Measurements from ENCODE around the gene SPTAN1. TPM values are rescaled to one million over a fixed set of nuclear protein-coding genes. Genes with fewer than 3 reads are reported as not detected.
"Not testable (repeated sequence)": the region's sequence is repeated elsewhere in the genome, so short reads cannot be mapped to it uniquely, and the experiment has no call there.

SPTAN1 gene
- 100 to 1,000 TPM; 338 to 383 TPM for total RNA-seq

DNA sequence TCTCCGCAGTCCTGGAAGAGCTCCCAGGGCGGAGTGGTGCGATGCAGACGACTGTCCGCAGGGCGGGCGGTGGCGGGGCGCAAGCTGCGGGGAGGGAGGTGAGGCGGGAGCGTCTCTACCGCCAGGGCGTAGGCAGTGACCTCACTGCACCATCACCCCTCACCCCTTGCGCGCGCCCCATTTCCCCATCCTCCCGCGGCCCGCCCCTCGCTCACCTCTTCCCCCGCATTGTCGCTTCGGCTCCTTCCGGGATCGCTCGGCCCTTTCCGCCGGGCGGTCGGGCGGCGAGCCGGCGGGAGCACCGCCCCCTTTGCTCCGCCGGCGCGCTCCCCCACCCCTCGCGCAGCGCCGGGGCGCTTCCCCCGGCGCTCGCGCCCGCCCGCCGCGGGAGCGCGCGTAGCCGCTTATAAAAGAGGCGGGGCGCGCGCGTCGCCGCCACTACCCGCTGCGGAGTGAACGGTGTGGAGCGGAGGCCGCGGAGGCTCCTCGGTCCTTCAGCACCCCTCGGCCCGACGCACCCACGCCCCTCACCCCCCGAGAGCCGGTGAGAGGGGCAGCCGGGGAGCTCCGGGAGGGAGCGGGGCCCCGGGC is at the start of gene SPTAN1:
Gene SPTAN1, plus strand, starts transcription at position 435 of the 591 bp plus-strand sequence. CDS start 14,154 bp downstream, outside the sequence.
- ChIA-PET CTCF (interaction anchor here (0.5 to 1.2 kb wide), 6 partner anchors 9 to 297 kb away, joined by 3 to 4 read pairs (median 3); no protein-coding TSS in a partner anchor), POLR2A (interaction anchor here (0.7 to 1.0 kb wide), 3 partner anchors 48 to 359 kb away, joined by 3 read pairs; partner anchors contain the start of gene ZDHHC12)
- Mint-ChIP-seq H3K27me3 (no peaks in the 10 kb centered on the region), H3K4me1 (peaks cover 37% of the 10 kb centered on the region), H3K4me3 (peak within 1 kb of the TSS; percentile 92), H3K36me3 (ENCODE audit: low read depth) (peaks cover 6% of the 10 kb centered on the region), H3K27ac (peak within 1 kb of the TSS; percentile 97), H3K9me3 (no peaks in the 10 kb centered on the region)
- DNase-seq = peak; percentile 96

DNA sequence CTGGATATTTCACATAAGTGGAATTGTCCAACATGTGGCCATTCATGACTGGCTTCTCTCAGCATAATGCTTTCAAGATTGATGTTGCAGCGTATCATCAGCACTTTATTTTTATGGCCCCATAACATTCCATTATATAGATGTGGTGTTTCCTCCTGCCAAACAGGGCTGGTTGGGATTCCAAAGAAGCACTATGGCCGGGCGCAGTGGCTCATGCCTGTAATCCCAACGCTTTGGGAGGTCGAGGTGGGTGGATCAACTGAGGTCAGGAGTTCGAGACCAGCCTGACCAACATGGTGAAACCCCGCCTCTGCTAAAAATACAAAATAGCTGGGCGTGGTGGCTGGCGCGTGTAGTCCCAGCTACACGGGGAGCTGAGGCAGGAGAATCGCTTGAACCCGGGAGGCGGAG is 49.0 kb upstream of the SPTAN1 start:
- H3K27ac Mint-ChIP-seq = peak overlapping the region; percentile 99
- not testable (repeated sequence) for H3K9me3 Mint-ChIP-seq, H3K27me3 Mint-ChIP-seq, DNase-seq
- peak overlapping the region; percentile 99 for H3K4me3 Mint-ChIP-seq
- ChIA-PET POLR2A (interaction anchor here (0.7 kb wide), 1 partner anchor 49 kb away, joined by 3 read pairs; no protein-coding TSS in a partner anchor), CTCF (interaction anchor here (0.5 kb wide), 1 partner anchor 26 kb away, joined by 3 read pairs; no protein-coding TSS in a partner anchor)
- H3K4me1 Mint-ChIP-seq = peaks cover 22% of the 10 kb centered on the region
- peaks cover 20% of the 10 kb centered on the region for H3K36me3 Mint-ChIP-seq (ENCODE audit: low read depth)

DNA sequence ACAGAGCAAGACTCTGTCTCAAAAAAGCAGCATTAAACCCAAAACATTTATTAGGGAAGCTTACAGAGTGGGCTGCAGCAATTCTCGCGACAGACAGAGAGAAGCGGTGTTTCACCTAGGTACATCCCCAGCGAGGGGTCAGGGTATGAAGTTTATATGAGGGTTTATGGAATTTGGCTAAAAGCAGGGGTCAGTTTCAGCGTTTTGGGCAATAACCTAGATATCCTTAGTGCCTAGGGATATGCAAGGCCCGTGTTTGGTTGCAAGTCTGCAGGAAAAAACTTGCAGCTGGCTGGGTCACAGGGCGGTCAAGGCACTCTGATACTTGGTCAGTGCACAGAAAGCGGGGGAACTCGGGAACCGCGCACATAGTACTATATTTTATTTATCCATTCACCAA is 48.5 kb upstream of the SPTAN1 start:
- POLR2A ChIA-PET = interaction anchor here (0.7 kb wide), 1 partner anchor 49 kb away, joined by 3 read pairs; no protein-coding TSS in a partner anchor
- peaks cover 26% of the 10 kb centered on the region for H3K4me1 Mint-ChIP-seq

DNA sequence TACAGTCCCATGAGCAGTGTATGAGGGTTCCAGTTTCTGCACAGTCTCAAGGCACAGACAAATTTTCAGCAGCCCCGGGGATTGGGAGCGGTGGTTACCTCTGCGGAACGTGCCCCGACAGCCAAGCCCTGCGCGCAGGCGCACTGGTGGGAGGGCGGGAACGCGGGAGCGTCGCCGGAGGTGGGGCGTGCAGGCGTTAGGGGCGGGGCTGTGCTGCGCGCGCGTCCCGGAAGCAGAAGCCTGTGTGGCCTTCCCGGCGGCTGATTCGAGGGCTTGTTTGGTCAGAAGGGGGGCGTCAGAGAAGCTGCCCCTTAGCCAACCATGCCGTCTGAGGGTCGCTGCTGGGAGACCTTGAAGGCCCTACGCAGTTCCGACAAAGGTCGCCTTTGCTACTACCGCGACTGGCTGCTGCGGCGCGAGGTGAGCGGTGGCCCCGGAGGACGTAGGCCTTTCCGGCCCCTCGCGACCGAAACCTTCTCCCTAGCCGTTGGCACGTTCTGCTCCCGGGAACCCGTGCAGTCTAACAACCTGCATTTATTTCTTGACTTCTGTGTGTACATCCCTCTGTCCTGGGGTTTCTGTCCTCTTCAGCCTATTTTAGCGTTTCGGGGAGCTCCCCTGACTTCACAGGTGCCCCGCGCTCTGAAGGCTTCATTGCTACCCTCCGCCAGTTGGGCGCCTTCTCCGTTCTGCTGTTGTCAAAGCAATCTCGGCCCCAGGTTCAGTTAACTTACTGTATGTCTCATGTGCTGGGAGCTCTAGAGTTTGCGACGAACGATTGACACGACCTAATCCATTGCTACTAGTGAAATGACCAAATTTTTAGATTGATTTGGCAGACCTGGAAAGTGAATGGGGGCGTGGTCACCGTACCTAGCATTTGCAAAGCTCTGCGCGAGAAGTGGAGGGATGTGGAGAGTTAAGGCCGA is 47.6 kb upstream of the SPTAN1 start, which contains the start of gene GLE1:
Gene GLE1, plus strand, starts transcription at position 235 of the 929 bp plus-strand sequence. Its CDS starts 87 bp downstream, at position 322.
- ChIA-PET POLR2A (interaction anchor here (0.7 to 1.1 kb wide), 2 partner anchors 46 to 412 kb away, joined by 3 read pairs; no protein-coding TSS in a partner anchor), CTCF (interaction anchor here (0.5 to 1.2 kb wide), 3 partner anchors 10 to 1157 kb away, joined by 3 read pairs; no protein-coding TSS in a partner anchor)
- Mint-ChIP-seq H3K27me3 (no peaks in the 10 kb centered on the region), H3K36me3 (ENCODE audit: low read depth) (peaks cover 27% of the 10 kb centered on the region), H3K4me3 (peak within 1 kb of the TSS; percentile 99), H3K4me1 (peaks cover 31% of the 10 kb centered on the region), H3K27ac (peak within 1 kb of the TSS; percentile 99), H3K9me3 (no peaks in the 10 kb centered on the region)
- DNase-seq = peak; percentile 97

More for the DNA sequence above, 48.5 kb upstream of the SPTAN1 start:
- peaks cover 24% of the 10 kb centered on the region for H3K36me3 Mint-ChIP-seq (ENCODE audit: low read depth)
- H3K9me3 Mint-ChIP-seq = no peaks in the 10 kb centered on the region
- no peaks in the 10 kb centered on the region for H3K27me3 Mint-ChIP-seq
- peak overlapping the region; percentile 99 for H3K27ac Mint-ChIP-seq
- CTCF ChIA-PET = interaction anchor here (0.5 kb wide), 1 partner anchor 27 kb away, joined by 3 read pairs; no protein-coding TSS in a partner anchor
- no peak for DNase-seq
- peak overlapping the region; percentile 99 for H3K4me3 Mint-ChIP-seq

DNA sequence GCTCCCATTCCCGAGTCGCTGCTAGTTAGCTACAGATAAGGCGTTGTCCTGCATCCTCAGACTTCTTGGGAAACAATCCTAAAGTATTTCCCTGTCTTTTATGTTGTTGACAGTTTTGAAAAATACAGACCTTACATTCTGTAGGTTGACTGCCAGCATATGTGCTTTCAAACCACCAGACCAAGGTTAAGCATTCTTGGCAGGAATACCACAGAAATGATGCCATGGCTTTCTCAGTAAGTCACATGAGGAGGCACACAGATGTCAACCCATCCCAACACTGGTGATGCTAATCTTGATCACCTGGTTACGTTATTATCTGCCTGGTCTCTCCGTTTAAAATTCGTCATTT is 47.0 kb upstream of the SPTAN1 start:
- peaks cover 28% of the 10 kb centered on the region for H3K36me3 Mint-ChIP-seq (ENCODE audit: low read depth)
- ChIA-PET CTCF (interaction anchor here (0.5 to 1.2 kb wide), 3 partner anchors 10 to 1156 kb away, joined by 3 read pairs; no protein-coding TSS in a partner anchor), POLR2A (interaction anchor here (1.1 kb wide), 1 partner anchor 45 kb away, joined by 3 read pairs; no protein-coding TSS in a partner anchor)
- H3K27ac Mint-ChIP-seq = peak overlapping the region; percentile 99
- peaks cover 31% of the 10 kb centered on the region for H3K4me1 Mint-ChIP-seq
- DNase-seq = no peak
- no peaks in the 10 kb centered on the region for H3K9me3 Mint-ChIP-seq
- no peaks in the 10 kb centered on the region for H3K27me3 Mint-ChIP-seq
- H3K4me3 Mint-ChIP-seq = peak overlapping the region; percentile 99

DNA sequence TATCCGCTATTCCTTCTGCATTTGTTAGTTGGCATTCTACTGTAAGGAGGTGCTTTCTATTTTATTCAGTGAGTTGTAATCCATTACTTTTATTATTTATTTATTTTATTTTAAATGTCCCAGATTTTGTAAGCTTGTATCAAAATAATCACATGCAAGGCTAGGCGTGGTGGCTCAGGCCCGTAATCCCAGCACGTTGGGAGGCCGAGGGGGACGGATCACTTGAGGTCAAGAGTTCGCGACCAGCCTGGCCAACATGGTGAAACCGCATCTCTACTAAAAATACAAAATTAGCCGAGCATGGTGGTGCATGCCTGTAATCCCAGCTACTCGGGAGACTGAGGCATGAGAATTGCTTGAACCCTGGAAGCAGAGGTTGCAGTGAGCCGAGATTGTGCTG is 46.5 kb upstream of the SPTAN1 start:
- H3K27ac Mint-ChIP-seq, DNase-seq, H3K9me3 Mint-ChIP-seq, H3K27me3 Mint-ChIP-seq, POLR2A ChIA-PET: not testable (repeated sequence)
- Mint-ChIP-seq H3K4me3 (peak overlapping the region; percentile 99), H3K4me1 (peaks cover 31% of the 10 kb centered on the region), H3K36me3 (ENCODE audit: low read depth) (peaks cover 23% of the 10 kb centered on the region)
- CTCF ChIA-PET = interaction anchor here (0.6 to 1.3 kb wide), 4 partner anchors 9 to 71 kb away, joined by 3 to 4 read pairs (median 3); no protein-coding TSS in a partner anchor

DNA sequence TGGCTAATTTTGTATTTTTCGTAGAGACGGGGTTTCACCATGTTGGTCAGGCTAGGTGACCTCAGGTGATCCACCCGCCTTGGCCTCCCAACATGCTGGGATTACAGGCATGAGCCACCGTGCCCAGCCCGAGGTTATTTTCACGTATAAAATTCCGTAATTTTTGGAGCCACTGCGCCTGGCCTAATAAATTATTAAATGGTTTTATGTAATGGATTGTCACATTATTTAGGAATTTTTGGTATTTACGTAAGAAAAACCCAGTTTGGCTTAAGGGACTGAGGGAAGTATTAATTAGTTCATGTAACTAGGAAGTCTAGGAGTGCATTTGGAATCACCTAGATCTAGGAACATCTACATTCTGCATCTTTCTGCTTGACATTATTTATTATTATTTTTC is 39.6 kb upstream of the SPTAN1 start:
- Mint-ChIP-seq H3K27me3 (no peaks in the 10 kb centered on the region), H3K9me3 (no peaks in the 10 kb centered on the region), H3K4me1 (peaks cover 19% of the 10 kb centered on the region), H3K36me3 (ENCODE audit: low read depth) (peaks cover 55% of the 10 kb centered on the region), H3K27ac (no peak overlapping the region), H3K4me3 (no peak overlapping the region)
- POLR2A ChIA-PET = no interaction called here
- CTCF ChIA-PET = interaction anchor here (1.3 to 1.4 kb wide), 2 partner anchors 17 to 47 kb away, joined by 3 read pairs; no protein-coding TSS in a partner anchor
- no peak for DNase-seq

DNA sequence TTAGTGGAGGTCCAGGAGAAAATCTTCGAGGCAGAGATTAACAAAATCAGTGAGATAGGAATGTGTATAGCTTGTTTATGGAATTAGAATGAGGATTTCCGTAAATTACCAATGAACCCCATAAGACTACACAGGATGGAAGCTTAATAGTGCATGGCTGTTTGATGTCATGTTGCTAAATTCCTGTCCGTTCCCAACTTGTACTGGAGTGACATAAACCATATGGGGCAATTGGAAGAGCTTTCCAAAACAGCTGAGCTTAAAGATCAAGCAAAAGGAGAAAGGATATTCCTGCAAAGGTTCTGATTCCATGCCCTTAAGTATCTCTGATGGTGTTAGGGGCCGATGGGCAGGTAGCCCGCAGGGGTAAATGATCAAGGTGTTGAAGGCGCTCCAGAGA is 30.4 kb upstream of the SPTAN1 start:
- H3K4me3 Mint-ChIP-seq = no peak overlapping the region
- peaks cover 7% of the 10 kb centered on the region for H3K9me3 Mint-ChIP-seq
- no peaks in the 10 kb centered on the region for H3K27me3 Mint-ChIP-seq
- CTCF ChIA-PET = interaction anchor here (1.1 to 1.6 kb wide), 2 partner anchors 154 to 297 kb away, joined by 3 to 6 read pairs; partner anchors contain the start of gene ENDOG
- DNase-seq = no peak
- no peak overlapping the region for H3K27ac Mint-ChIP-seq
- H3K4me1 Mint-ChIP-seq = peaks cover 2% of the 10 kb centered on the region
- peaks cover 59% of the 10 kb centered on the region for H3K36me3 Mint-ChIP-seq (ENCODE audit: low read depth)
- POLR2A ChIA-PET = no interaction called here

DNA sequence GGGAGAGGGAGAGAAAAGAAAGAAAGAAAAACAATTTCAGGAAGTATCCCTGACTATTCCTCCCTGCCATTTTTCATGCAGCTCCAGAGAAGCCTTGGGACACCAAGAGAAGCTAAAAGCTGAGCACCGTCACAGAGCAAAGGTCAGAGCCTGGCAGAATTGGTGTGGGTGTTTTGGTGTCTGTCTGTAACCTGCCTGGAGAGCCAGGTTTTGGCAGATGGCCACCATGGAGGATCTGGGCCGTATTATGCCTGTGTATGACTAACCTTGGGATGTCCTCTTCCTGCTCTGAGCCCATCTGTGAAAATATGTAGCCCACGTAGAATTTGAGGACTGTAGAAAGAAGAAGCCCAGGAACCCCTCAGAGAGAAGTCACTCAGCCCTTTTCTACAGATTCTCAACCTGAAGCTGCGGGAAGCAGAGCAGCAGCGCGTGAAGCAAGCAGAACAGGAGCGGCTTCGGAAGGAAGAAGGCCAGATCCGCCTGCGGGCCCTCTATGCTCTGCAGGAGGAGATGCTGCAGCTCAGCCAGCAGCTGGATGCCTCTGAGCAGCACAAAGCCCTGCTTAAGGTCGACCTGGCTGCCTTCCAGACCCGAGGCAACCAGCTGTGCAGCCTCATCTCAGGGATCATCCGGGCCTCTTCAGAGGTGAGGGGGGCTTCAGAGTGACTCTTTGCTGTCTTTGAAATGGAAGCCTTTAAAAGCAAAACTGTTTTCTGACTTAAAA is 29.0 kb upstream of the SPTAN1 start:
- peaks cover 7% of the 10 kb centered on the region for H3K9me3 Mint-ChIP-seq
- no peaks in the 10 kb centered on the region for H3K4me1 Mint-ChIP-seq
- ChIA-PET POLR2A (no interaction called here), CTCF (interaction anchor here (1.1 to 1.6 kb wide), 2 partner anchors 27 to 295 kb away, joined by 3 read pairs; partner anchors contain the start of gene ENDOG)
- no peak for DNase-seq
- no peak overlapping the region for H3K4me3 Mint-ChIP-seq
- H3K27ac Mint-ChIP-seq = no peak overlapping the region
- no peaks in the 10 kb centered on the region for H3K27me3 Mint-ChIP-seq
- H3K36me3 Mint-ChIP-seq (ENCODE audit: low read depth) = peaks cover 49% of the 10 kb centered on the region

DNA sequence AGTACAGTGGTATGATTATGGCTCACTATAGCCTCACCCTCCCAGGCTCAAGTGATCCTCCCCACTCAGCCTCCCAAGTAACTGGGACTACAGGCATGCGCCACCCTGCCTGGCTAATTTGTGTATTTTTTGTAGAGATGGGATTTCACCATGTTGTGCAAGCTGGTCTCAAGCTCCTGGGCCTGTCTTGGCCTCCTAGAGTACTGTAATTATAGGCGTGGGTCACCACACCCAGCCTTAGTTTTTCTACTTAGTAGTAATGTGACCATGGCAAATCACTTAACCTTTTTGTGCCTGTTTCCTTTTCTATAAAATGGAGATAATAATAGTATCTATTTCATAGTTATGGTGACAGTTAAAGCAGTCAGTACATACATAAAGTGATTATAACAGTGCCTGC is 25.7 kb upstream of the SPTAN1 start:
- Mint-ChIP-seq H3K27me3 (no peaks in the 10 kb centered on the region), H3K27ac (no peak overlapping the region), H3K9me3 (no peaks in the 10 kb centered on the region), H3K4me1 (no peaks in the 10 kb centered on the region), H3K4me3 (no peak overlapping the region), H3K36me3 (ENCODE audit: low read depth) (peaks cover 37% of the 10 kb centered on the region)
- ChIA-PET POLR2A (no interaction called here), CTCF (interaction anchor here (0.9 kb wide), 1 partner anchor 20 kb away, joined by 3 read pairs; no protein-coding TSS in a partner anchor)
- DNase-seq = no peak

DNA sequence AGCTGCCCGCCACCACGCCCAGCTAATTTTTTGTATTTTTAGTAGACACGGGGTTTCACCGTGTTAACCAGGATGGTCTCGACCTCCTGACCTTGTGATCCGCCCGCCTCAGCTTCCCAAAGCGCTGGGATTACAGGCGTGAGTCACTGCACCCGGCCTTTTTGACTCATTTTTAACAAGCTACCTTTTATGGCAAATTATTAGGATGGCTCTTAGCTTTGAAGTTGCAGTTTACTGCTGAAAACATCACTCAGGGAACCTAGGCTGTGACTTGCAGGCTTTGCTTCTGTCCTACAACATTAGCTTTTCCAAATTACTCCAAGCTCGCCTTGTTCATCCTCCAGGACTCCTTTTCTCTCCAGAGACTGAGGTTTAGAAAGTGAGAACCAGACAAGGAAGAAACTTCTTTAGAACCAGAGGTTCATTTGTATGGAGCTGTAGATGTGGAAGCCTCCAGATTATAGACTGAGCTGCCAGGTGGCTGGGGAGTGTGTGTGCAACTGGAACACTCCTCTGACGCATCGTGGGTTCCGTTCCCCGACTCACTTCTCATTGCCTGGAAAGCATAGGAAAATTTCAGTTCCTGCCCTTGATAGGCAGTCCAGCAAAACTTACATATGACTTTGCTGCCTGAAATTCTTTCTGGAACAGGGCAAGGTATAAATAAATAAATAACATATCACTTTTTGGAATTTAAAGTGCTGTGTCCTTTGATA is 23.8 kb upstream of the SPTAN1 start:
- H3K36me3 Mint-ChIP-seq (ENCODE audit: low read depth) = peaks cover 31% of the 10 kb centered on the region
- H3K4me3 Mint-ChIP-seq = no peak overlapping the region
- DNase-seq = no peak
- no peaks in the 10 kb centered on the region for H3K9me3 Mint-ChIP-seq
- CTCF ChIA-PET = interaction anchor here (0.5 to 1.6 kb wide), 8 partner anchors 10 to 549 kb away, joined by 3 to 4 read pairs (median 3); no protein-coding TSS in a partner anchor
- H3K27me3 Mint-ChIP-seq = no peaks in the 10 kb centered on the region
- no peak overlapping the region for H3K27ac Mint-ChIP-seq
- no peaks in the 10 kb centered on the region for H3K4me1 Mint-ChIP-seq
- POLR2A ChIA-PET = no interaction called here

Measured in activated CD4-positive, alpha-beta T cell treated with anti-CD3 and anti-CD28 coated beads, Interleukin-2, amount 10 ng/mL, durations not matched to agents 7 days and 5 days (primary cell).